Esophagus (tissue), 2 donors: ENCODE results near the gene PPM1H. TPM values are rescaled to one million over a fixed set of nuclear protein-coding genes. Genes with fewer than 3 reads are reported as not detected.

ENCODE experiments used
- H3K27ac ChIP-seq, 2 donors: one replicate each; pipeline ENCODE4 v1.5.1; 2013; ENCODE audit warnings: low read depth in 2 of 2, mild to moderate bottlenecking in 2 of 2, inconsistent platforms in 1 of 2, low read length in 1 of 2, moderate library complexity in 1 of 2
- H3K27me3 ChIP-seq, 2 donors: one replicate each; pipeline ENCODE4 v1.6.1; 2013; ENCODE audit warnings: low read length in 2 of 2, control low read depth in 1 of 2, mild to moderate bottlenecking in 1 of 2; ENCODE audit not compliant: insufficient read depth in 2 of 2, control insufficient read depth in 1 of 2
- H3K36me3 ChIP-seq, 2 donors: one replicate each; pipeline ENCODE4 v1.6.1; 2013; ENCODE audit warnings: low read length in 1 of 2; ENCODE audit not compliant: control insufficient read depth in 2 of 2, insufficient read depth in 2 of 2
- H3K4me1 ChIP-seq, 2 donors: one replicate each; pipeline ENCODE4 v1.6.1; 2013; ENCODE audit warnings: low read length in 1 of 2; ENCODE audit not compliant: control insufficient read depth in 2 of 2, insufficient read depth in 2 of 2
- H3K4me3 ChIP-seq, 2 donors: one replicate each; pipeline ENCODE4 v1.5.1; 2013; ENCODE audit warnings: low read length in 2 of 2, mild to moderate bottlenecking in 2 of 2, low read depth in 1 of 2, moderate library complexity in 1 of 2
- H3K9me3 ChIP-seq, 2 donors: one replicate each; pipeline ENCODE4 v1.6.1; 2013; ENCODE audit warnings: mild to moderate bottlenecking in 2 of 2, low read depth in 1 of 2, low read length in 1 of 2, moderate library complexity in 1 of 2; ENCODE audit not compliant: control insufficient read depth in 2 of 2, insufficient read depth in 1 of 2
- WGBS, 2 donors: extraction: QIAGEN DNeasy Blood & Tissue Kit; methylation state at CpG; one replicate each; pipeline ENCODE4 v1.1.7; 2013; 5-methylcytosine and 5-hydroxymethylcytosine counted together
- polyA plus RNA-seq, 2 donors: library from polyadenylated mRNA; stranded (reverse); fragments of 200-250 nt; gene quantifications; one replicate each; pipeline ENCODE4 v1.2.3, GENCODE V29; 2013
- donor health status: healthy with polysubstance abuse.
- donor health status: Bipolar disorder and iron deficiency.

The PPM1H gene
- polyA plus RNA-seq, 2 donors: 0.04 to 0.09 TPM

DNA sequence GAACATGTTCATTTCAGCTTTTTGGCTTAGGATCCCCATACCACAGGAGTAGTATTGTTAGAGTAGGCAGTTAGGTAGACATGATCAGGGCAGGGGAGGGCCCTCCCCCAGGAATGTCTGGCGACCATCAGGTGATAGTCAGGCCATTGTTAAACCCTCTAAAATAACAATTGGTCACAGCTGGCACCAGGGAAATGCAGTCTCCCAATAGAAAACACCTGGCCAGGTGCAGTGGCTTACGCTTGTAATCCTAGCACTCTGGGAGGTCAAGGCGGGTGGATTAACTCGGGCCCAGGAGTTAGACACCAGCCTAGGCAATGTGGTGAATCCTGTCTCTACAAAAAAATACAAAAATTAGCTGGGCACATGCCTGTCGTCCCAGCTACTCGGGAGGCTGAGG, 281.2 kb downstream of the PPM1H start:
- WGBS, 2 donors: 79% methylated on average over 6 of the region's 6 CpGs
- Histone ChIP-seq H3K9me3 (no peaks in the 10 kb centered on the region), H3K27ac (no peak overlapping the region), H3K36me3 (no peaks in the 10 kb centered on the region), H3K4me1 (no peaks in the 10 kb centered on the region), H3K27me3 (no peaks in the 10 kb centered on the region), H3K4me3 (no peak overlapping the region)

- Histone ChIP-seq H3K4me1 (no peaks in the 10 kb centered on the region), H3K4me3 (no peak overlapping the region), H3K27ac (no peak overlapping the region), H3K27me3 (no peaks in the 10 kb centered on the region), H3K9me3 (no peaks in the 10 kb centered on the region), H3K36me3 (no peaks in the 10 kb centered on the region)
- 49 to 55% methylated on average over 3 of the region's 3 CpGs for WGBS, 2 donors
These were observed 281.6 kb downstream of the PPM1H start for GRCh38 chr12:62653304-62653703.

GRCh38 chr12:62651138-62651537, 283.8 kb downstream of the PPM1H start:
- Histone ChIP-seq H3K27me3 (no peaks in the 10 kb centered on the region), H3K4me1 (no peaks in the 10 kb centered on the region), H3K4me3 (no peak overlapping the region), H3K9me3 (no peaks in the 10 kb centered on the region), H3K27ac (no peak overlapping the region), H3K36me3 (no peaks in the 10 kb centered on the region)
- 90 to 97% methylated on average over 2 of the region's 2 CpGs for WGBS, 2 donors

- H3K4me1 ChIP-seq: no peaks in the 10 kb centered on the region
- H3K9me3 ChIP-seq: no peaks in the 10 kb centered on the region
- H3K27ac ChIP-seq: no peak overlapping the region
- 69 to 72% methylated on average over 4 of the region's 4 CpGs for WGBS, 2 donors
- H3K27me3 ChIP-seq: no peaks in the 10 kb centered on the region
- H3K36me3 ChIP-seq: no peaks in the 10 kb centered on the region
- H3K4me3 ChIP-seq: no peak overlapping the region
These were observed 285.4 kb downstream of the PPM1H start for GRCh38 chr12:62649412-62650138.

- H3K27me3 ChIP-seq: no peaks in the 10 kb centered on the region
- H3K9me3 ChIP-seq: no peaks in the 10 kb centered on the region
- no peak overlapping the region for H3K4me3 ChIP-seq
- 46 to 66% methylated on average over 3 of the region's 3 CpGs for whole genome bisulfite sequencing, 2 donors
- H3K4me1 ChIP-seq: no peaks in the 10 kb centered on the region
- no peak overlapping the region for H3K27ac ChIP-seq
- H3K36me3 ChIP-seq: no peaks in the 10 kb centered on the region
These were observed 287.4 kb downstream of the PPM1H start for GRCh38 chr12:62647586-62647985.

DNA sequence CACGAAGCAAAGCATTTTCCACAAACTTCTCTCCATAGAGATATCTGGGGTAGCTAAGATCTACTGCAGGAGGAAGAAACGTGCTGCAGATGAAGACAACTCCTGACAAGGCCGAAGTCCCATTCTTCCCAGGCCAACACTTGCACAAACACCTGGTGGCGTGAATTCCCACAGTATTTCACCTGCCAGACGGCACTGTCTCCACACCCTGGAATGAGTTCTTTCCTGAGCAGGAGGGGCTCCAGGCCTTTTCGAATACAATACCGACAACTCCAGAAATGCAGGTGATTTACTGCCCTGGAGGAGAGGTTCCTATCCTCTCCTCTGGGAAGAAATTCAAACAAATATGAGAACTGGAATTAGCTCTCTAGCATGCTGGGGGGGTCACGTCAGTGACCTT, 288.4 kb downstream of the PPM1H start:
- Histone ChIP-seq H3K4me3 (no peak overlapping the region), H3K36me3 (no peaks in the 10 kb centered on the region), H3K27ac (no peak overlapping the region), H3K27me3 (no peaks in the 10 kb centered on the region), H3K9me3 (no peaks in the 10 kb centered on the region), H3K4me1 (no peaks in the 10 kb centered on the region)
- 95 to 96% methylated on average over 8 of the region's 8 CpGs for WGBS, 2 donors

GRCh38 chr12:62643486-62643885, 291.5 kb downstream of the PPM1H start:
- WGBS, 2 donors: 87 to 90% methylated on average over 2 of the region's 2 CpGs
- H3K36me3 ChIP-seq: no peaks in the 10 kb centered on the region
- no peaks in the 10 kb centered on the region for H3K4me1 ChIP-seq
- no peaks in the 10 kb centered on the region for H3K9me3 ChIP-seq
- H3K27me3 ChIP-seq: no peaks in the 10 kb centered on the region
- H3K4me3 ChIP-seq: no peak overlapping the region
- H3K27ac ChIP-seq: no peak overlapping the region

- 82% methylated on average over 2 of the region's 2 CpGs for WGBS, 2 donors
- Histone ChIP-seq H3K36me3 (no peaks in the 10 kb centered on the region), H3K4me1 (no peaks in the 10 kb centered on the region), H3K27me3 (no peaks in the 10 kb centered on the region), H3K9me3 (no peaks in the 10 kb centered on the region), H3K4me3 (no peak overlapping the region), H3K27ac (no peak overlapping the region)
These were observed 292.5 kb downstream of the PPM1H start for GRCh38 chr12:62642486-62642885.

DNA sequence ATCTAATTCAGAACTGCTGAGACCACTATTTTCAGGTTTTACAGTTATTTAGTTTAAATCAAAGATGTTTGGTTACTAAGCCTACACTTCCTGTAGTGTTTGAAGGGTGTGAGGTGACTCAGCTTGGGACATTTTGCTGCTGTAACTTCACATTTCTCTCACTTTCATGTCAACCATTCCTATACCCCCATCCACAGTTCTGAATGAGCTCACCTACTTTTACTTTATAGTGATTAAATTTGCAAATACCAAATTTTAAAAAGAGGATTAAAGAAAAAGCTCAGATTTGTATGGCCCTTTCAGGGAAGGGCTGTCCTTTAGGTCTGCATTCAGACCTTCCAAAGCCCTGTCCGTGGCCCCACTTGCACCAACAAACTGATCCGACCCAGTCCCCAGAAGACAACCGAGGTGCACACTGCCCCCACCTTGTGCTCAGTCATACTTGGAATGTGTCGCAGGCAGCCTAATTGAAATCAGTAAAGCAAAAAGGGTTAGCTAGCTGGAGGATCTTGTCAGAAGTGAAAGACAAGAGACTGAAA, 294.0 kb downstream of the PPM1H start:
- 70 to 76% methylated on average over 4 of the region's 4 CpGs for WGBS, 2 donors
- no peak overlapping the region for H3K4me3 ChIP-seq
- no peak overlapping the region for H3K27ac ChIP-seq

DNA sequence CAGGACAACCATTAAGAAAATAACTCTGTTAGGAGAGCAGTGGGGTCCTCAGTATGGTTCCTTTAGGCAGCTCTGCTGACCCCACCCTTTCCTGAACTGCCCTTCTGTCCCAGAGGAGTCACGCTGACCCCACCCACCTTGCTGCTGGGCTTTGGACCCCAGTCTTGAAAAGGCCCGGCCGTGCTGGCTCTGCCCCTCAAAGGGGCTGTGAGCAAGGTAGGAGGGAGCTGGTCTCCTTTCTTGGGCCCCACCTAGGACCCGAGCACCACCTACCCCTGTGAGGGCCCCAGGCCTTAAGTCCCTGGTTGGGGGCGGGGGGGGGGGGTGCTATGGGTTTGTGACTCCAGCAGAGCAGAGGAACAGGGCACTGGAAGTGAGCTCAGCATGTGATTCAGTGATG, 297.3 kb downstream of the PPM1H start:
- Histone ChIP-seq H3K36me3 (no peaks in the 10 kb centered on the region), H3K9me3 (no peaks in the 10 kb centered on the region), H3K4me1 (peaks cover 0 to under 1% of the 10 kb centered on the region in 2 donors), H3K27me3 (peaks cover 0 to under 1% of the 10 kb centered on the region in 2 donors), H3K27ac (no peak overlapping the region), H3K4me3 (no peak overlapping the region)
- WGBS, 2 donors: 78 to 83% methylated on average over 5 of the region's 5 CpGs

More for the DNA sequence above, 294.0 kb downstream of the PPM1H start:
- H3K4me1 ChIP-seq: no peaks in the 10 kb centered on the region
- H3K27me3 ChIP-seq: no peaks in the 10 kb centered on the region
- H3K9me3 ChIP-seq: no peaks in the 10 kb centered on the region
- no peaks in the 10 kb centered on the region for H3K36me3 ChIP-seq
